K562 (cell line): Measurements from ENCODE around the gene CEP57. TPM values are rescaled to one million over a fixed set of nuclear protein-coding genes. Genes with fewer than 3 reads are reported as not detected.

ENCODE experiments used
- FOXJ3 ChIP-seq: sonication (generic); formaldehyde crosslinking; IDR thresholded peaks from 2 replicates; pipeline ENCODE4 v1.4.0; 2020; ENCODE audit warnings: mild to moderate bottlenecking, missing genetic modification reagents
- HMBOX1 ChIP-seq: sonication (generic); IDR thresholded peaks from 2 replicates; pipeline ENCODE4 v1.6.1; 2016
- POLR2B ChIP-seq: fragments of 450-650 bp; IDR thresholded peaks from 2 replicates; pipeline ENCODE4 v1.6.1; 2018; ENCODE audit warnings: low read depth; ENCODE audit not compliant: partially characterized antibody
- REST ChIP-seq, 2 experiments: fragments of 450-650 bp; formaldehyde crosslinking in 1 of 2; IDR thresholded peaks; 2 replicates each; pipeline versions ENCODE4 v1.4.0 to v1.6.1; 2014 to 2020; ENCODE audit warnings: mild to moderate bottlenecking in 2 of 2, borderline replicate concordance in 1 of 2, low read depth in 1 of 2
- SMARCB1 ChIP-seq: IDR thresholded peaks from 2 replicates; pipeline ENCODE4 v1.6.1; 2011; ENCODE audit warnings: improper control_type of control experiment, low read depth; ENCODE audit not compliant: insufficient read length
- USF1 ChIP-seq: sonication (generic); formaldehyde crosslinking; IDR thresholded peaks from 2 replicates; pipeline ENCODE4 v1.9.0; 2022; ENCODE audit warnings: mild to moderate bottlenecking, missing genetic modification reagents
- ZNF445 ChIP-seq: fragments of 250-450 bp; sonication (Bioruptor Pico); IDR thresholded peaks from 2 replicates; pipeline ENCODE4 v1.4.0; 2020; ENCODE audit warnings: low read depth, mild to moderate bottlenecking, moderate library complexity
- polyA plus RNA-seq, 8 experiments: library from polyadenylated mRNA; depleted of rRNA in 4 of 8; stranded (reverse) in 5 of 8; unstranded in 3 of 8; fragments of >200 nt; fragmentation: Nextera tagmentation in 2 of 8; fragmentation: Illumina TruSeq in 1 of 8; extraction: Ambion mirVana in 2 of 8; extraction: Trizol in 1 of 8; gene quantifications; 2 replicates each; pipeline versions ENCODE4 v1.2.1 to v1.2.3, GENCODE V29; 2011 to 2014; ENCODE audit warnings: inconsistent platforms in 1 of 8, missing spikeins in 1 of 8
- total RNA-seq, 7 experiments: library from RNA; depleted of rRNA in 6 of 7; stranded (reverse); fragments of >200 nt in 6 of 7; fragmentation: Illumina TruSeq in 2 of 7; extraction: Trizol in 2 of 7; gene quantifications; 2 replicates each; pipeline versions ENCODE4 v1.2.1 to v1.2.3, GENCODE V29; 2011 to 2021; ENCODE audit warnings: low replicate concordance in 1 of 7
- TF ChIP-seq, protein P1 (sequence below): fragments of 250-450 bp; sonication (Bioruptor Pico); IDR thresholded peaks from 2 replicates; pipeline ENCODE4 v1.8.0; 2022; ENCODE audit warnings: moderate library complexity, mild to moderate bottlenecking, inconsistent platforms
- TF ChIP-seq, protein P2 (sequence below): sonication (generic); formaldehyde crosslinking; IDR thresholded peaks from 2 replicates; pipeline ENCODE4 v1.8.0; 2022; ENCODE audit warnings: mild to moderate bottlenecking, missing genetic modification reagents

The CEP57 gene
- total and polyA plus RNA-seq, 9 of the 15 experiments (the other 6 are each of a cell fraction or from before 2014, with no cell fraction given), result 25.1 to 88.1 (median 65.2) TPM

DNA sequence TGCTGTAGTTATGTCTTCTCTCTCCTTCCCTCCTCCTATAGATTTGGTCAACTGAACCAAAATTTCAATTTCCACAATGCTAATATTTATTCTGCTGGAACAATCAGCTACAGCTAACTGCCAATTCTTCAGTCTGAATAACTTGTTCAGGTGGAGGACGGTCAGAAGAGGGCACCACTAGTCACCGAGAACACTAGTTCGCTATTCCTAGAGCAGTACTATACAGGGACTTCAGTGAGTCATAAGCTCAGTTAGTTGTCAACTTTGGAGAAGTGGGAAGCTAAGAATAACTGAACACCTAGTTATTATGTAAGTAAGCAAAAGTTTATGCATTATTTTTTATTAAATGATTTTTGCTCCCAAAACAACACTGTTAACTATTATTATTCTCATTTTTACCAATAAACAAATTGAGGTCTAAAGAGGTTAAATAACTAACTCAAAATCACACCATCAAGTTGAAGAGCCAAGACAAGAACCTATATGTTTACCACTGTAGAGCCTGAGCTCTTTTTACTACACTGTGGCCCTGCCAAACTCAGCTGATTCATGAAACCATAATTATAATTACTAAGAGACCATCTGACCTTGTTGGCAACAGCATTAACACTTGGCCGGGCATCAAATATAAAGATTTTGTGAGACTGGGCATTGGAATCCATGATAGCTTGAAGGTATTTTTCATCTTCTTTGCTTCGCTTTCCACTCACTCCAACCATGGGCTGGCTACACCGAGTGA is 59.0 kb downstream of the CEP57 start (continued):
- TF ChIP-seq USF1 (no peak), REST (IDR thresholded peaks at IDR 0.05; ENCODE audit: borderline replicate concordance) (peak; percentile 74; the same call in 1 of the 2 replicates), REST (CRISPR knock-in tag; IDR thresholded peaks at IDR 0.05; ENCODE audit: low read depth) (no peak), POLR2B (no peak), HMBOX1 (peak; percentile 84), SMARCB1 (no peak), ZNF445 (CRISPR knock-in tag) (no peak), FOXJ3 (CRISPR knock-in tag) (no peak)
- TF ChIP-seq, protein P1, sequence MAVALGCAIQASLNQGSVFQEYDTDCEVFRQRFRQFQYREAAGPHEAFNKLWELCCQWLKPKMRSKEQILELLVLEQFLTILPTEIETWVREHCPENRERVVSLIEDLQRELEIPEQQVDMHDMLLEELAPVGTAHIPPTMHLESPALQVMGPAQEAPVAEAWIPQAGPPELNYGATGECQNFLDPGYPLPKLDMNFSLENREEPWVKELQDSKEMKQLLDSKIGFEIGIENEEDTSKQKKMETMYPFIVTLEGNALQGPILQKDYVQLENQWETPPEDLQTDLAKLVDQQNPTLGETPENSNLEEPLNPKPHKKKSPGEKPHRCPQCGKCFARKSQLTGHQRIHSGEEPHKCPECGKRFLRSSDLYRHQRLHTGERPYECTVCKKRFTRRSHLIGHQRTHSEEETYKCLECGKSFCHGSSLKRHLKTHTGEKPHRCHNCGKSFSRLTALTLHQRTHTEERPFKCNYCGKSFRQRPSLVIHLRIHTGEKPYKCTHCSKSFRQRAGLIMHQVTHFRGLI, result no peak
- TF ChIP-seq, protein P2, sequence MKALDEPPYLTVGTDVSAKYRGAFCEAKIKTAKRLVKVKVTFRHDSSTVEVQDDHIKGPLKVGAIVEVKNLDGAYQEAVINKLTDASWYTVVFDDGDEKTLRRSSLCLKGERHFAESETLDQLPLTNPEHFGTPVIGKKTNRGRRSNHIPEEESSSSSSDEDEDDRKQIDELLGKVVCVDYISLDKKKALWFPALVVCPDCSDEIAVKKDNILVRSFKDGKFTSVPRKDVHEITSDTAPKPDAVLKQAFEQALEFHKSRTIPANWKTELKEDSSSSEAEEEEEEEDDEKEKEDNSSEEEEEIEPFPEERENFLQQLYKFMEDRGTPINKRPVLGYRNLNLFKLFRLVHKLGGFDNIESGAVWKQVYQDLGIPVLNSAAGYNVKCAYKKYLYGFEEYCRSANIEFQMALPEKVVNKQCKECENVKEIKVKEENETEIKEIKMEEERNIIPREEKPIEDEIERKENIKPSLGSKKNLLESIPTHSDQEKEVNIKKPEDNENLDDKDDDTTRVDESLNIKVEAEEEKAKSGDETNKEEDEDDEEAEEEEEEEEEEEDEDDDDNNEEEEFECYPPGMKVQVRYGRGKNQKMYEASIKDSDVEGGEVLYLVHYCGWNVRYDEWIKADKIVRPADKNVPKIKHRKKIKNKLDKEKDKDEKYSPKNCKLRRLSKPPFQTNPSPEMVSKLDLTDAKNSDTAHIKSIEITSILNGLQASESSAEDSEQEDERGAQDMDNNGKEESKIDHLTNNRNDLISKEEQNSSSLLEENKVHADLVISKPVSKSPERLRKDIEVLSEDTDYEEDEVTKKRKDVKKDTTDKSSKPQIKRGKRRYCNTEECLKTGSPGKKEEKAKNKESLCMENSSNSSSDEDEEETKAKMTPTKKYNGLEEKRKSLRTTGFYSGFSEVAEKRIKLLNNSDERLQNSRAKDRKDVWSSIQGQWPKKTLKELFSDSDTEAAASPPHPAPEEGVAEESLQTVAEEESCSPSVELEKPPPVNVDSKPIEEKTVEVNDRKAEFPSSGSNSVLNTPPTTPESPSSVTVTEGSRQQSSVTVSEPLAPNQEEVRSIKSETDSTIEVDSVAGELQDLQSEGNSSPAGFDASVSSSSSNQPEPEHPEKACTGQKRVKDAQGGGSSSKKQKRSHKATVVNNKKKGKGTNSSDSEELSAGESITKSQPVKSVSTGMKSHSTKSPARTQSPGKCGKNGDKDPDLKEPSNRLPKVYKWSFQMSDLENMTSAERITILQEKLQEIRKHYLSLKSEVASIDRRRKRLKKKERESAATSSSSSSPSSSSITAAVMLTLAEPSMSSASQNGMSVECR, result no peak
